HCT116 (cell line): Measurements from ENCODE around the gene VPS41. TPM values are rescaled to one million over a fixed set of nuclear protein-coding genes. Genes with fewer than 3 reads are reported as not detected.

Experiments used
- ATAC-seq: fragments of 200-7000 bp; cut with Tn5 transposase; 2 replicates; pipeline ENCODE4 v1.9.1; 2020; ENCODE audit warnings: mild to moderate bottlenecking, moderate library complexity
- BruUV-seq: library from RNA; stranded (reverse); fragments of 400-500 nt; replicated peaks from 2 replicates; lab custom pipeline; 2021; lab: Mats Ljungman, UMichigan
- CTCF ChIA-PET: fragments of 300-600 bp; sonication (Branson Sonifier 250); formaldehyde crosslinking; loops from one replicate; lab custom pipeline; 2021; ENCODE audit warnings: antibody characterized with exemption; lab: Charles Lee
- POLR2A ChIA-PET: fragments of 300-600, 350-600 bp; sonication (Branson Sonifier 250); formaldehyde crosslinking; loops from one replicate; lab custom pipeline; 2021; ENCODE audit warnings: antibody characterized with exemption; lab: Charles Lee
- RAD21 ChIA-PET, 2 experiments: fragments of 300-600 bp; sonication (Branson Sonifier 250); formaldehyde crosslinking; loops; one replicate each; lab custom pipeline; 2023; ENCODE audit warnings: low total read pairs in 2 of 2; ENCODE audit not compliant: uncharacterized antibody in 2 of 2, unreplicated experiment in 2 of 2, low non-redundant PET in 1 of 2; lab: Charles Lee
- DNase-seq: peaks from one replicate; pipeline ENCODE4 v3.0.0-alpha.2; 2010; ENCODE audit warnings: low read depth, low spot score
- H2AFZ ChIP-seq: fragments of 200-600 bp; shearing (Covaris generic), sonication (generic); 2 replicates; pipeline ENCODE4 v1.6.1; 2017; ENCODE audit warnings: low read depth, mixed run types, mixed read lengths, antibody characterized with exemption, low read length; ENCODE audit not compliant: poor library complexity, severe bottlenecking
- H3K27ac ChIP-seq: 2 replicates; pipeline ENCODE4 v1.5.1; 2012; ENCODE audit warnings: low read depth, low read length
- H3K27me3 ChIP-seq: fragments of 200-600 bp; sonication (generic); 2 replicates; pipeline ENCODE4 v1.6.1; 2016; ENCODE audit warnings: mixed run types, low read length, mixed read lengths; ENCODE audit not compliant: insufficient read depth
- H3K36me3 ChIP-seq, 2 experiments: fragments of 200-500 bp in 1 of 2; fragments of 200-600 bp in 1 of 2; sonication (Bioruptor generic) in 1 of 2; sonication (generic) in 1 of 2; 2 replicates each; pipeline versions ENCODE4 v1.5.1 to v1.6.1; 2014 to 2016; ENCODE audit warnings: low read length in 2 of 2, inconsistent platforms in 1 of 2, mixed read lengths in 1 of 2, mixed run types in 1 of 2; ENCODE audit not compliant: insufficient read depth in 2 of 2, control insufficient read depth in 1 of 2
- H3K4me1 ChIP-seq, 2 experiments: fragments of 200-600 bp in 1 of 2; sonication (generic) in 1 of 2; 2 replicates each; pipeline versions ENCODE4 v1.5.1 to v1.6.1; 2012 to 2017; ENCODE audit warnings: low read length in 2 of 2, inconsistent platforms in 1 of 2, mild to moderate bottlenecking in 1 of 2, mixed read lengths in 1 of 2, mixed run types in 1 of 2, moderate library complexity in 1 of 2; ENCODE audit not compliant: insufficient read depth in 2 of 2, control insufficient read depth in 1 of 2
- H3K4me2 ChIP-seq: fragments of 200-600 bp; sonication (generic); 2 replicates; pipeline ENCODE4 v1.6.1; 2017; ENCODE audit warnings: mixed run types, low read length, mixed read lengths
- H3K4me3 ChIP-seq, 2 experiments: fragments of 200-600 bp in 1 of 2; sonication (generic) in 1 of 2; replicated peaks in 1 of 2; 2 replicates each; pipeline ENCODE4 v1.5.1; 2011 to 2016; ENCODE audit warnings: low read length in 2 of 2, control low read depth in 1 of 2, low read depth in 1 of 2, mild to moderate bottlenecking in 1 of 2, mixed read lengths in 1 of 2, mixed run types in 1 of 2
- H3K79me2 ChIP-seq: fragments of 200-600 bp; sonication (generic); 2 replicates; pipeline ENCODE4 v1.6.1; 2017; ENCODE audit warnings: mild to moderate bottlenecking, mixed run types, low read length, moderate library complexity, mixed read lengths; ENCODE audit not compliant: insufficient read depth
- H3K9ac ChIP-seq: fragments of 200-600 bp; sonication (generic); 2 replicates; pipeline ENCODE4 v1.6.1; 2016; ENCODE audit warnings: low read length, mixed read lengths
- H3K9me2 ChIP-seq: fragments of 200-600 bp; sonication (generic), shearing (Covaris generic); 2 replicates; pipeline ENCODE4 v1.6.1; 2017; ENCODE audit warnings: mixed run types, mild to moderate bottlenecking, moderate library complexity; ENCODE audit not compliant: insufficient read depth
- H3K9me3 ChIP-seq, 2 experiments: fragments of 200-500 bp in 1 of 2; fragments of 200-600 bp in 1 of 2; sonication (Bioruptor generic) in 1 of 2; sonication (generic) in 1 of 2; 2 replicates each; pipeline ENCODE4 v1.6.1; 2014 to 2017; ENCODE audit warnings: low read length in 2 of 2, mixed read lengths in 2 of 2, inconsistent platforms in 1 of 2, low read depth in 1 of 2, mild to moderate bottlenecking in 1 of 2, mixed run types in 1 of 2, moderate library complexity in 1 of 2; ENCODE audit not compliant: control insufficient read depth in 1 of 2, insufficient read depth in 1 of 2
- H4K20me1 ChIP-seq: fragments of 200-600 bp; sonication (generic), shearing (Covaris generic); 2 replicates; pipeline ENCODE4 v1.6.1; 2017; ENCODE audit warnings: mixed run types, mild to moderate bottlenecking, moderate library complexity; ENCODE audit not compliant: insufficient read depth
- ATF3 ChIP-seq: IDR thresholded peaks from 2 replicates; pipeline ENCODE4 v1.6.1; 2012
- ELF1 ChIP-seq: IDR thresholded peaks from 2 replicates; pipeline ENCODE4 v1.6.1; 2012; ENCODE audit warnings: low read depth, borderline replicate concordance
- POLR2AphosphoS5 ChIP-seq: IDR thresholded peaks from 2 replicates; pipeline ENCODE4 v1.6.1; 2011; ENCODE audit warnings: mild to moderate bottlenecking, low read depth, low read length, moderate library complexity
- RAD21 ChIP-seq: IDR thresholded peaks from 2 replicates; pipeline ENCODE4 v1.6.1; 2012; ENCODE audit warnings: low read depth, mild to moderate bottlenecking
- REST ChIP-seq: IDR thresholded peaks from 2 replicates; pipeline ENCODE4 v1.6.1; 2012; ENCODE audit warnings: low read depth
- SIN3A ChIP-seq: IDR thresholded peaks from 2 replicates; pipeline ENCODE4 v1.6.1; 2012; ENCODE audit warnings: low read depth
- SP1 ChIP-seq: IDR thresholded peaks from 2 replicates; pipeline ENCODE4 v1.6.1; 2012; ENCODE audit warnings: low read depth
- SRF ChIP-seq: IDR thresholded peaks from 2 replicates; pipeline ENCODE4 v1.6.1; 2012; ENCODE audit warnings: low read depth
- TCF7L2 ChIP-seq: IDR thresholded peaks from 2 replicates; pipeline ENCODE4 v1.7.0; 2011; ENCODE audit warnings: borderline replicate concordance, inconsistent platforms; ENCODE audit not compliant: insufficient read depth, insufficient read length; ENCODE audit errors: extremely low read depth
- YY1 ChIP-seq: IDR thresholded peaks from 2 replicates; pipeline ENCODE4 v1.6.1; 2011; ENCODE audit warnings: low read length, low read depth, moderate library complexity, mild to moderate bottlenecking; ENCODE audit not compliant: insufficient replicate concordance; ENCODE audit errors: extremely low read depth
- ZFX ChIP-seq: fragments of 450-650 bp; IDR thresholded peaks from 2 replicates; pipeline ENCODE4 v1.6.1; 2017
- intact Hi-C: fragments of 100-400 bp; cut with micrococcal nuclease; formaldehyde crosslinking; loops from 2 replicates; pipeline ENCODE4 v1.10.0; 2022
- total RNA-seq: library from RNA; stranded (reverse); gene quantifications from one replicate; pipeline ENCODE4 v1.2.1, GENCODE V29; 2021; ENCODE audit not compliant: unreplicated experiment

VPS41 gene
- total RNA-seq, 1 experiment from 2014 or later: 72.2 TPM

GRCh38 chr7:38880035-38880434 is 29.0 kb downstream of the VPS41 start:
- Histone ChIP-seq H3K9ac (no peak overlapping the region), H3K9me3 (no peaks in the 10 kb centered on the region), H3K27me3 (no peaks in the 10 kb centered on the region), H3K4me1 (no peaks in the 10 kb centered on the region), H3K9me2 (no peaks in the 10 kb centered on the region), H2AFZ (no peak overlapping the region), H3K36me3 (no peaks in the 10 kb centered on the region), H3K27ac (no peak overlapping the region), H3K4me3 (no peak overlapping the region), H3K79me2 (no peaks in the 10 kb centered on the region; the same call in 1 of the 2 replicates), H3K4me2 (no peak overlapping the region), H4K20me1 (no peaks in the 10 kb centered on the region)
- intact Hi-C loops: no loop called here
- ChIA-PET POLR2A (no interaction called here), CTCF (interaction anchor here (1.5 to 1.6 kb wide), 2 partner anchors 49 to 506 kb away, joined by 3 read pairs; no protein-coding TSS in a partner anchor), RAD21 (no interaction called here)
- no TSS peak for BruUV-seq
- ATAC-seq (no peak), DNase-seq (no peak)
- TF ChIP-seq TCF7L2: no peak
- no peak for TF ChIP-seq SRF
- TF ChIP-seq ELF1: no peak

GRCh38 chr7:38878694-38879457 is 30.1 kb downstream of the VPS41 start:
- RAD21 ChIA-PET: no interaction called here
- no peak overlapping the region for H3K4me3 ChIP-seq
- H3K36me3 ChIP-seq: no peaks in the 10 kb centered on the region
- no peak for TF ChIP-seq TCF7L2
- no peak for TF ChIP-seq REST
- no peak for TF ChIP-seq ATF3
- no peak for TF ChIP-seq ELF1
- TF ChIP-seq SIN3A: no peak
- TF ChIP-seq RAD21: no peak
- no peak for TF ChIP-seq ZFX
- TF ChIP-seq POLR2AphosphoS5: no peak
- no peak for TF ChIP-seq YY1
- no peak for TF ChIP-seq SRF
- TF ChIP-seq SP1: no peak
- no peaks in the 10 kb centered on the region for H3K4me1 ChIP-seq
- intact Hi-C loops: no loop called here
- H3K27me3 ChIP-seq: no peaks in the 10 kb centered on the region
- POLR2A ChIA-PET: no interaction called here
- no peak for DNase-seq
- H3K4me2 ChIP-seq: no peak overlapping the region
- H3K9ac ChIP-seq: no peak overlapping the region
- no peaks in the 10 kb centered on the region for H3K9me2 ChIP-seq
- no peaks in the 10 kb centered on the region; the same call in none of the 2 replicates for H3K79me2 ChIP-seq
- no peak overlapping the region for H3K27ac ChIP-seq
- no peaks in the 10 kb centered on the region for H3K9me3 ChIP-seq
- no peak overlapping the region for H2AFZ ChIP-seq
- no peak for ATAC-seq
- CTCF ChIA-PET: no interaction called here
- no TSS peak for BruUV-seq
- H4K20me1 ChIP-seq: no peaks in the 10 kb centered on the region
